Measurements from ENCODE around the gene CLCN7.

The CLCN7 gene

DNA sequence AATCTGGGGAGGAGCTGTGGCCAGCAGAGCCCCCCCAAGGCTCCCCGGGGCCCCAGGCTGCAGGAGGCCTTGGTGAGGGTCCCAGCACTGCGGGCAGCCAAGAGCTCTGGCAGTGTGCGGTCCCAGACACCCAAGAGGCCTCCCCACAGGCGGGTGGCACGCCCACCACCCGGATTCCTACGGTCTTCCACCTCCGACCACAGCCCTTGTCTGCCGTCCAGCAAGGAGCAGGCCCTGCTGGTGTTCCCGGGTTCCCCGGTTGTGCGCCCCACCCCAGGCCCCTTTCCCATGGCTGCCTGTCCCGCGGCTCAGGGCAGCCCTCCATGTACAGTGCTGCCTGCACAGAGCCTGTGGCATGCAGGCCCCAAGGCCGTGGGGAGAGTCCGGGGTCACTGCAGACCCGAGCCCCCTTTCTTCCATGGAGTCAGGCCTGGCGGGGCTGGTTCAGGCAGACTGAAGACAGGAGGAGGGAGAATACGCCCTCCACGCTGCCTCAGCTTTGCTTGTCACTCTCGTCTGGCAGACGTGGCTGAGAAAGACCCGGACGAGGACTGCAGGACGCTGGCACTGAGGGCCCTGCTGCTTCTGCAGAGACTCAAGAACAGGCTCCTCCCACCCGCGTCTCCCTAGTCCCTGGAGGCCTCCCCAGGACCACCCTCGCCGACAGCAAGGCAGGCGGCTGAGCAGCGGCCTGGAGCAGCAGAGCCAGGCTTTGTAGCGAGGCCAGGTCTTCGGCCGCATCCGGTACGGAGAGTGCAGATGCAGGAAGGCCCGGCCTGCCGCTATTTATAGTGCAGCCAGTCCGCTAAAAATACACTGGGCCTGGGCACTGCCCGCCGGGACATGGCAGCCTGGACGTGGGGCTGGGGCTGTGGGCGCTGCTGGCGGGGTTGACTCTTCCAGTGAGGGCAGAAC lies 34.7 kb upstream of the CLCN7 start:
- no peak for ATAC-seq (replicated peaks; ENCODE audit: extremely low read depth, poor library complexity, severe bottlenecking)
- H3K4me3 Mint-ChIP-seq, result no peak overlapping the region
- H3K27me3 Mint-ChIP-seq, result no peaks in the 10 kb centered on the region
- H3K27ac Mint-ChIP-seq (ENCODE audit: low read depth), result no peak overlapping the region
- no peaks in the 10 kb centered on the region for H3K9me3 Mint-ChIP-seq
- peaks cover 6% of the 10 kb centered on the region for H3K36me3 Mint-ChIP-seq (ENCODE audit: insufficient read depth)
- H3K4me1 Mint-ChIP-seq, result no peaks in the 10 kb centered on the region
- no peak for DNase-seq (ENCODE audit: low spot score in 2 of 2)

DNA sequence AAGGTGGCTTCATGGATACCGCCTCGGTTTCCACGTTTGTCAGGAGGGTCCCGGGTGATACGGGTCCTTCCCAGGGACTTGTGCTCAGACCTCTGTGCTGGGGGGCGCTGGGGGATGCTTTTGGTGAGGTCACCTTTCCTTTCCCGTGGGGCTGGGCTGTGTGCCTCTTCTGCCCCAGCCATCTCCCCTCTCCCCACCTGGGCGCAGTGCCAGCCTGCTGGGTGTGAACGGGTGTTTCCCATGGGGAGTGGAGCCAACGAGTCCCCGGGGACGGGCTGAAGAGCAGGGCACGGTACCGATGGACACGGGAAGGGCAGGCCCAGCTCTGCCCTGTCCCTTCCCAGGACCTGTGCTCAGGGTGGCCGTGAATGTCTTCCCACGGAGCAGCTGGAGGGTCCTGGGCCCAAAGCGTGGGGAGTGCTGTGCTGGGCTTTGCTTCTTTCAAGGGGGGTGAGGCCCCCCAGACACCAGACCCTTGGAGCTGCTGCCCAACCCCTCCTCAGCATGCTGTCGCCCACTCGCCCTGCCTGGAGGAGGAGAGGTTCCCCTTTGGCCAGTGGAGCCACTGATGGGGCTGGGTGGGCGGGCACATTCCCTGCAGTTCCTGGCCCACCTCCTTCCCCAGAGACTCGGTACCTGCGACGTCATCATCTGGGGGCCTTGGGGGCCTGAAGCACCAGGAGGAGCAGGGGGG lies 33.8 kb upstream of the CLCN7 start:
- H3K36me3 Mint-ChIP-seq (ENCODE audit: insufficient read depth), result peaks cover 7% of the 10 kb centered on the region
- H3K27me3 Mint-ChIP-seq, result no peaks in the 10 kb centered on the region
- H3K27ac Mint-ChIP-seq (ENCODE audit: low read depth), result no peak overlapping the region
- DNase-seq (ENCODE audit: low spot score in 2 of 2) (no peak), ATAC-seq (replicated peaks; ENCODE audit: extremely low read depth, poor library complexity, severe bottlenecking) (no peak)
- no peaks in the 10 kb centered on the region for H3K4me1 Mint-ChIP-seq
- H3K4me3 Mint-ChIP-seq, result no peak overlapping the region
- H3K9me3 Mint-ChIP-seq, result no peaks in the 10 kb centered on the region

- Mint-ChIP-seq H3K9me3 (no peaks in the 10 kb centered on the region), H3K4me1 (no peaks in the 10 kb centered on the region), H3K27ac (ENCODE audit: low read depth) (no peak overlapping the region), H3K27me3 (no peaks in the 10 kb centered on the region), H3K36me3 (ENCODE audit: insufficient read depth) (peaks cover 8% of the 10 kb centered on the region), H3K4me3 (no peak overlapping the region)
- DNase-seq (ENCODE audit: low spot score in 2 of 2), result no peak
- ATAC-seq (replicated peaks; ENCODE audit: extremely low read depth, poor library complexity, severe bottlenecking), result no peak
Observed at GRCh38 chr16:1506494-1507213, 31.8 kb upstream of the CLCN7 start.

DNA sequence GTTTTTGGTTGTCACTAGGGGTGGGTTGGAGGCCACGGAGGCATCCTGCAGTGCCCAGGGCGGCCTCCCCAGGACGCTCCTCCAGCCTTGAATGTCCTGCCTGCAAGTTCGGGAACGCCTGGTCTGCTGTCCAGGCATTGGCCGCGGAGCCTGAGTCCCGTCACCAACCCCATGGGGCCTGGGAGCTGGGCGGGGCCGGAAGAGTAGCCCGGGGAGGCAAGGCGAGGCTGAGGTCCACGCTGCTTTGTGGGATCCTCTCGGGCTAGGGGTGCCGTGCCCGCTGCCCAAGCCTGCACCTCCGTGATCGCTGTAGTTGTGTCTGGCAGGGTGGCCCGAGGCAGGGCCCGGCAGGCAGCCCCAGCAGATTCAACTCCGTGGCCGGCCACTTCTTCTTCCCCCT lies 31.1 kb upstream of the CLCN7 start:
- no peak for DNase-seq (ENCODE audit: low spot score in 2 of 2)
- Mint-ChIP-seq H3K4me3 (no peak overlapping the region), H3K4me1 (no peaks in the 10 kb centered on the region), H3K36me3 (ENCODE audit: insufficient read depth) (peaks cover 10% of the 10 kb centered on the region), H3K27me3 (no peaks in the 10 kb centered on the region), H3K9me3 (no peaks in the 10 kb centered on the region), H3K27ac (ENCODE audit: low read depth) (peak overlapping the region; percentile 32)
- no peak for ATAC-seq (replicated peaks; ENCODE audit: extremely low read depth, poor library complexity, severe bottlenecking)

- H3K9me3 Mint-ChIP-seq, result no peaks in the 10 kb centered on the region
- no peak for ATAC-seq (replicated peaks; ENCODE audit: extremely low read depth, poor library complexity, severe bottlenecking)
- no peaks in the 10 kb centered on the region for H3K4me1 Mint-ChIP-seq
- no peak overlapping the region for H3K4me3 Mint-ChIP-seq
- no peaks in the 10 kb centered on the region for H3K27me3 Mint-ChIP-seq
- H3K27ac Mint-ChIP-seq (ENCODE audit: low read depth), result peak overlapping the region; percentile 32
- DNase-seq (ENCODE audit: low spot score in 2 of 2), result no peak
- H3K36me3 Mint-ChIP-seq (ENCODE audit: insufficient read depth), result peaks cover 10% of the 10 kb centered on the region
Observed at GRCh38 chr16:1505073-1505844, 30.4 kb upstream of the CLCN7 start.

GRCh38 chr16:1503110-1503955 lies 28.5 kb upstream of the CLCN7 start:
- H3K27me3 Mint-ChIP-seq, result no peaks in the 10 kb centered on the region
- H3K36me3 Mint-ChIP-seq (ENCODE audit: insufficient read depth), result peaks cover 17% of the 10 kb centered on the region
- no peak overlapping the region for H3K27ac Mint-ChIP-seq (ENCODE audit: low read depth)
- H3K4me1 Mint-ChIP-seq, result no peaks in the 10 kb centered on the region
- no peak overlapping the region for H3K4me3 Mint-ChIP-seq
- H3K9me3 Mint-ChIP-seq, result no peaks in the 10 kb centered on the region
- no peak for ATAC-seq (replicated peaks; ENCODE audit: extremely low read depth, poor library complexity, severe bottlenecking)
- DNase-seq (ENCODE audit: low spot score in 2 of 2), result no peak

GRCh38 chr16:1502092-1503004 lies 27.5 kb upstream of the CLCN7 start:
- Mint-ChIP-seq H3K4me1 (no peaks in the 10 kb centered on the region), H3K27ac (ENCODE audit: low read depth) (no peak overlapping the region), H3K27me3 (no peaks in the 10 kb centered on the region), H3K9me3 (no peaks in the 10 kb centered on the region), H3K4me3 (no peak overlapping the region), H3K36me3 (ENCODE audit: insufficient read depth) (peaks cover 16% of the 10 kb centered on the region)
- ATAC-seq (replicated peaks; ENCODE audit: extremely low read depth, poor library complexity, severe bottlenecking) (no peak), DNase-seq (ENCODE audit: low spot score in 2 of 2) (no peak)

- Mint-ChIP-seq H3K9me3 (no peaks in the 10 kb centered on the region), H3K4me3 (no peak overlapping the region), H3K27me3 (no peaks in the 10 kb centered on the region), H3K36me3 (ENCODE audit: insufficient read depth) (peaks cover 16% of the 10 kb centered on the region), H3K4me1 (no peaks in the 10 kb centered on the region), H3K27ac (ENCODE audit: low read depth) (no peak overlapping the region)
- ATAC-seq (replicated peaks; ENCODE audit: extremely low read depth, poor library complexity, severe bottlenecking), result no peak
- no peak for DNase-seq (ENCODE audit: low spot score in 2 of 2)
Observed at GRCh38 chr16:1501630-1502029, 26.8 kb upstream of the CLCN7 start.

DNA sequence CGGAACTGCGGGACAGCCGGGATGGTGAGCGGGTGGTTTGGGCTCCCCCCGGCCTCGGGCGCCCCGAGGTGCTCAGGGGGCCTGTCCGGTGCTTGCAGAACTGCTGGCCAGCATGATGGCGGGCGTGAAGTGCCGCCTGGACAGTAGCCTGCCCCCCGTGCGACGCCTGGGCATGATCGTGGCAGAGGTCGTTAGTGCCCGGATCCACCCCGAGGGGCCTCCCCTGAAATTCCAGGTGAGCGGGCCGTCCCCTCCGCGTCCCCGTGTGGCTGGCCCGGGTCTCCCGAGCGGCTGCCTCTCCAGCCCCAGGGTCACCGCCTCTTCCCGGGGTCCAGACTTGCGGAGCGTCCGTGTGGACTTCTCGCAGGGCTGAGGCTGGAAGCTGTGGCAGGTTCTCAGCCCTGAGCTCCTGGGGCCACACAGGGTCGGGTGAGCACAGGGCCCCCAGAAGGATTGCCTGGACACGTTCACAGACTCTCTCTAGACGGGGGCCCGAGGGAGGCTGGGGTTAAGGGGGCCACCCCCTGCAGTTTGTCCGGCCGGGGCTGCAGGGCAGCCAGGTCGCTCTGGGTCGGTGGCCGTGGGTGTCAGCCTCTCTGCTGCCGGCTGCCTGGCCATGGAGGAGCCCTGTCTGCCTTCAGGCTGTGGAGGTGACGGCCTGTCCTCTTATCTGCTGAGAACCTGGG lies 25.8 kb upstream of the CLCN7 start:
- Mint-ChIP-seq H3K36me3 (ENCODE audit: insufficient read depth) (peaks cover 15% of the 10 kb centered on the region), H3K27ac (ENCODE audit: low read depth) (no peak overlapping the region), H3K27me3 (no peaks in the 10 kb centered on the region), H3K4me1 (no peaks in the 10 kb centered on the region), H3K9me3 (no peaks in the 10 kb centered on the region), H3K4me3 (no peak overlapping the region)
- DNase-seq (ENCODE audit: low spot score in 2 of 2) (no peak), ATAC-seq (replicated peaks; ENCODE audit: extremely low read depth, poor library complexity, severe bottlenecking) (no peak)

DNA sequence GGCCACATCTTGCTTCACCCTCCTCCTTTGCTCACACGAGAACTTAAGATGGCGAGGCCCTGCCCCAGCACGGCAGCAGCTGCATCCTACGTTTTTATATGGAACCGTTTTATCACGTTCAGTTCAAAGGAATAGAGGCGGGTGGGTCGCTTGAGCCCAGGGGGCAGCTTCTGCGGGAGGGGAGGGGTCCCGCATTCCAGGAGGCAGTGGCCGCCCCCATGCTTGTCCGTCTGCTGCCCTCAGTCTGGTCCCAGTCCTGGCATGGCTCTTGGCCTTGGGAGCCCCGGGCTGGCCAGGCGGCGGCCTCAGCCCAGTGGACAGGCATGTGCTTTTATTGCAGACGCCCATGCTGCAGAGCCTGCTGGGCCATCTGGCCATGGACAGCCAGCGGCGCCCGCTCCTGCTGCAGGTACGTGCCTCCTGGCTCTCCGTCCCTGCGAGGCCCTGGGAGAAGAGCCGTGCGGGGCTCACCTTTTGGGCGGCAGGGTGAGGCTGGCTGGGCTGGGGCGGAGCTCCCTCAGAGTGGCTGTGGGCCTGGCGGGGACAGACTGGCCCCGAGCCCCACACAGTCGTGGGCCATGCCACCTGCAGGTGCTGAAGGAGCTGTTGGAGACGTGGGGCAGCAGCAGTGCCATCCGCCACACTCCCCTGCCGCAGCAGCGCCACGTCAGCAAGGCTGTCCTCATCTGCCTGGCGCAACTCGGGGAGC lies 25.1 kb upstream of the CLCN7 start:
- DNase-seq (ENCODE audit: low spot score in 2 of 2) (no peak), ATAC-seq (replicated peaks; ENCODE audit: extremely low read depth, poor library complexity, severe bottlenecking) (no peak)
- Mint-ChIP-seq H3K4me3 (no peak overlapping the region), H3K27me3 (no peaks in the 10 kb centered on the region), H3K27ac (ENCODE audit: low read depth) (no peak overlapping the region), H3K36me3 (ENCODE audit: insufficient read depth) (peaks cover 16% of the 10 kb centered on the region), H3K9me3 (no peaks in the 10 kb centered on the region), H3K4me1 (no peaks in the 10 kb centered on the region)
